ENCODE results near the gene KRTAP5-11.
"Not testable (repeated sequence)": the region's sequence is repeated elsewhere in the genome, so short reads cannot be mapped to it uniquely, and the experiment has no call there.

Gene KRTAP5-11

GRCh38 chr11:71604798-71605488 is 22.3 kb upstream of the KRTAP5-11 start:
- H3K9me3 ChIP-seq (replicated peaks in 1 of 11); H3K4me2 ChIP-seq; H3K4me1 ChIP-seq; H3K9ac ChIP-seq; H3K4me3 ChIP-seq; H4K20me1 ChIP-seq; H3K36me3 ChIP-seq; H3K27ac ChIP-seq; H3K27me3 ChIP-seq: not testable (repeated sequence)

DNA sequence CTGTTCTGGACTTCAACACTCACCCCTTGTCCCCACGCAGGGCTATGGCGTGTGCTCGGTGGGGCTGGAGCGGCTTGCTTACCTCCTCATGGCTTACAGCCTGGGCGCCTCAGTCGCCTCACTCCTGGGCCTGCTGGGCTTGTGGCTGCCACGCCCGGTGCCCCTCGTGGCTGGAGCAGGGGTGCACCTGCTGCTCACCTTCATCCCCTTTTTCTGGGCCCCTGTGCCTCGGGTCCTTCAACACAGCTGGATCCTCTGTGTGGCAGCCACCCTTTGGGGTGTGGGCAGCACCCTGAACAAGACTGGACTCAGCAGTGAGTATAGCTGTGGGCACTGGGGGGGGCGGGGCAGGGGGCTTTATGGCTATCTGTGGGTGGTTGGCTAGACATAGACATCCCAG is 20.5 kb upstream of the KRTAP5-11 start:
- not testable (repeated sequence) for H3K4me3 ChIP-seq; H3K9me3 ChIP-seq (replicated peaks in 1 of 11); H3K4me1 ChIP-seq; H4K20me1 ChIP-seq; H3K9ac ChIP-seq; H3K36me3 ChIP-seq; H3K4me2 ChIP-seq; H3K27ac ChIP-seq; H3K27me3 ChIP-seq

GRCh38 chr11:71589546-71589920 is 6.9 kb upstream of the KRTAP5-11 start:
- not testable (repeated sequence) for H3K4me2 ChIP-seq, H3K27me3 ChIP-seq

GRCh38 chr11:71588822-71589545 is 6.3 kb upstream of the KRTAP5-11 start:
- H3K27ac ChIP-seq; H3K36me3 ChIP-seq; H3K9me3 ChIP-seq (replicated peaks in 1 of 11); H3K9ac ChIP-seq; H3K4me1 ChIP-seq; H3K4me2 ChIP-seq; H4K20me1 ChIP-seq; H3K27me3 ChIP-seq; H3K4me3 ChIP-seq: not testable (repeated sequence)

More at GRCh38 chr11:71589546-71589920, 6.9 kb upstream of the KRTAP5-11 start:
- H4K20me1 ChIP-seq; H3K9me3 ChIP-seq (replicated peaks in 1 of 11); H3K4me3 ChIP-seq; H3K27ac ChIP-seq; H3K9ac ChIP-seq; H3K4me1 ChIP-seq; H3K36me3 ChIP-seq: not testable (repeated sequence)

- H3K27ac ChIP-seq; H3K9ac ChIP-seq; H3K4me2 ChIP-seq; H3K9me3 ChIP-seq (replicated peaks in 1 of 11); H3K27me3 ChIP-seq; H3K4me3 ChIP-seq; H3K4me1 ChIP-seq; H4K20me1 ChIP-seq; H3K36me3 ChIP-seq: not testable (repeated sequence)
These were observed 5.6 kb upstream of the KRTAP5-11 start for GRCh38 chr11:71588314-71588713.

- not testable (repeated sequence) for H3K27ac ChIP-seq; H3K4me2 ChIP-seq; H3K36me3 ChIP-seq; H3K9ac ChIP-seq; H3K27me3 ChIP-seq; H3K9me3 ChIP-seq (replicated peaks in 1 of 11); H4K20me1 ChIP-seq; H3K4me3 ChIP-seq
- H3K4me1 ChIP-seq = peaks cover 10 to 18% (median 17%) of the 10 kb centered on the region in 10 experiments
These were observed 3.0 kb upstream of the KRTAP5-11 start for GRCh38 chr11:71585673-71586072.

DNA sequence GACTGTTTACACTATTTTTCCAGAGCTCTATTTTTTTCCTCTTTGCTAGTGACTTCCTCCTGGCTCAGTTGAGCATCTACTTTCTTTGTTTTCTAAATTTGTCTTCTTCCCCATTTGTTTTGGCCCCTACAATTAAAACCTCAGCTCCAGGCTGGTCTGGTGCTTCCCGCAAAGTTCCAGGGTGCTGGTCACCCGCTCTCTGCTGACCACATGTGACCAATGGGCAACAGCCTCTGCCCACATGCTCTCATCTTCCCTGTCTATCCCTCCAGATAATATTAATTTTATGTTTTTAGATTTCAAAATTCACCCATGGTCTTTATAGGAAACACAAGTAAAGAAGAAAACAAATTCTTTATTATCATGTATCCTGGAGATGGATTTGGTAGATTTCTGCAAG is 294 bp upstream of the KRTAP5-11 start:
- not testable (repeated sequence) for H3K4me3 ChIP-seq; H4K20me1 ChIP-seq; H3K36me3 ChIP-seq; H3K27ac ChIP-seq; H3K27me3 ChIP-seq; H3K9me3 ChIP-seq (replicated peaks in 1 of 11)
- H3K9ac ChIP-seq = peak overlapping the region in 1 of 11 experiments; percentile 34; a peak in 2 of 22 replicates
- H3K4me1 ChIP-seq = peaks cover 18 to 31% (median 23%) of the 10 kb centered on the region in 10 experiments
- peak overlapping the region in 10 of 11 experiments; percentile 16 to 89 (median 47); a peak in 18 of 22 replicates for H3K4me2 ChIP-seq

DNA sequence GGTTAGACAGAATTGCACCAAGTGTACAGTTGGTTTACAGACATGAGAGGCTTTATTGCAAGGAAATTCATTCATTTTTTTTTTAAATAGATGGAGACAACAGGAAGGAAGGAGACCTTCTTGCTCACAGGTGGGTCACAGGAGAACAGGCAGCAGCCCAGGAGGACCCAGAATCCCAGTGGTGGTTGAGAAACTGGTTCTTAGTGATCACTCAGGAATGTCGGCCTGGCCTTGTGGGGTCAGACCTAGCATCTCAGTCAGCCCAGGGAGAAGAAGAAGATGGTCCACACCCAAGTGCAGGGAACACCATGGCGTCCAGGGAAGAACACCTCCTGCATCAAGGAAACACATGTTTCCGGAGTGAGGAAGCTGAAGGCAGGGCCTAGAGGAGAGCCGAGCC is 849 bp downstream of the KRTAP5-11 start:
- peaks cover 18 to 31% (median 23%) of the 10 kb centered on the region in 10 experiments for H3K4me1 ChIP-seq
- no peak overlapping the region for H3K9ac ChIP-seq
- peak overlapping the region in 6 of 11 experiments; percentile 25 to 89 (median 59); a peak in 10 of 22 replicates for H3K4me2 ChIP-seq
- H3K9me3 ChIP-seq (replicated peaks in 1 of 11) = no peaks in the 10 kb centered on the region
- no peak overlapping the region for H3K4me3 ChIP-seq
- 0 out of 22 replicates have a peak, but pooled peaks cover 0 to 6% (median 0%) of the 10 kb centered on the region in 11 experiments for H4K20me1 ChIP-seq
- no peaks in the 10 kb centered on the region for H3K36me3 ChIP-seq
- no peak for TF ChIP-seq Cebpa-rat (IDR thresholded peaks at IDR 0.05)
- H3K27ac ChIP-seq = no peak overlapping the region
- no peaks in the 10 kb centered on the region for H3K27me3 ChIP-seq

DNA sequence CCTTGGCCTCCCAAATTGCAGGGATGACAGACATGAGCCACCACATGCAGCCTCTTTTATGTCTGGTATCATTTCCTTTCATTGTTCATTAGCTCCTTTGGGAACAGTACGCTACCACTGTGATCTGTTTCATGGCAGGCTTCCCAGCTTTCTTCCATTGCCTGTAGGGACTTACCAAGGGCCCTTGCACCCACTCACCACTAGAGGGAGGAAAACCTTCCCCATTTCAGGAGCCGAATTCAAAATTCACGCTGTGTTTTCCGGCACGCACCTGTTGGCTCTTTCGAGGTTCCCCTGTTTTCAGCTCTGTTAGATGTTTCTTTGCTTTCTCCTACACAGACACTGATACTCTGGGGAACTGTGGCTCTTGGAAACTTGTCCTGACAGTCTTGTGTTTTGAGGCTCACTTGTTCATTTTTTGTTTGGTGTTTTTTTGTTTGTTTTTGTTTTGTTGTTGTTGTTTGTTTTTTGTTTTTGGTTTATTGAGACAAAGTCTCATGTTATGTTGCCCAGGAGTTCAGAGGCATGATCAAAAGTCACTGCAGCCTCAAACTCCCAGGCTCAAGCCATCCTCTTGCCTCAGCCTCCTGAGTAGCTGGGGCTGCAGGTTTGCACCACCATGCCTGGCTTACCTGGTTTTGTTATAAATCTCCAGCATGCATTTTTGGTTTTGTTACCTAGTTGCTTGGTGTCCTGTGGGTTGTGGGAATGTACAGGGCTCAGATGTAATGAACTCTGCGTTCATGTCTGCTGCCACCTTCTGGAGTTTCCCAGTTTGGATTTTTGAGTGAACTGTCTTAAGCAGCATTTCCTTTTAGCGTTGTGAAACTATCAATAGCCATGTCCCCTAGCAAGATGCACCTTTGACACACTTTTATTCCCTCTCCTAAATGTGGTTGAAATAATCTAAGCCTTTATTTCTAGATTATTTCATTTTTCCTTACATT is 2.3 kb downstream of the KRTAP5-11 start:
- Histone ChIP-seq H3K4me3 (no peak overlapping the region), H3K9me3 (replicated peaks in 1 of 11) (no peaks in the 10 kb centered on the region), H3K4me1 (peaks cover 18 to 38% (median 29%) of the 10 kb centered on the region in 10 experiments), H3K36me3 (no peaks in the 10 kb centered on the region), H3K27me3 (no peaks in the 10 kb centered on the region), H3K27ac (no peak overlapping the region), H3K9ac (no peak overlapping the region), H4K20me1 (0 out of 22 replicates have a peak, but pooled peaks cover 0 to 6% (median 0%) of the 10 kb centered on the region in 11 experiments), H3K4me2 (peak overlapping the region in 8 of 11 experiments; percentile 15 to 60 (median 24); a peak in 11 of 22 replicates)
- no peak for TF ChIP-seq Cebpa-rat (IDR thresholded peaks at IDR 0.05)

DNA sequence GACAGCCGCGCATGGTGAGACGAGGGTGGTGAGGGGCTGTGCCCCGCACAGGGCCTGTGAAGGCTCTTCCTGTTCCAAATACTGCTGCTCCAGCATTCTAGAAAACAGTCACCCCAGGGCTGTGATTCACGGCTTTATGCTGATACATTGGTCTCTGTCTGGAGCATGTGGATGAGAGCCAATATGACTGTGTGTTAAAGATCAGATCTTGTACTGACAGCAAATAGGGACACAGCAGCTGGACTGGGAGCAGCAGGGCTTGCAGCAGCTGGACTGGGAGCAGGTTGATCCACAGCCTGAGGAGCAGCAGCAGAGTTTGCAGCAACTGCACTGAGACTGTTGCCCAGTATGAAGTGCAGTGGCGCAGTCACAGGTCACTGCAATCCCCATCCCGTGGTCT is 3.2 kb downstream of the KRTAP5-11 start:
- not testable (repeated sequence) for H3K27me3 ChIP-seq; H3K9ac ChIP-seq; H3K27ac ChIP-seq; H3K4me3 ChIP-seq; H3K36me3 ChIP-seq; H4K20me1 ChIP-seq; H3K9me3 ChIP-seq (replicated peaks in 1 of 11)
- H3K4me1 ChIP-seq = peaks cover 18 to 44% (median 34%) of the 10 kb centered on the region in 10 experiments
- H3K4me2 ChIP-seq = 0 out of 22 replicates have a peak overlapping the region, but pooled peaks of 2 of the 11 experiments have one; percentile 23 to 24
